ENCODE measurements around the gene MRPL32. TPM values are rescaled to one million over a fixed set of nuclear protein-coding genes. Genes with fewer than 3 reads are reported as not detected.

MRPL32 gene
- total RNA-seq, 1 donor from 2014 or later: 36.4 TPM

DNA sequence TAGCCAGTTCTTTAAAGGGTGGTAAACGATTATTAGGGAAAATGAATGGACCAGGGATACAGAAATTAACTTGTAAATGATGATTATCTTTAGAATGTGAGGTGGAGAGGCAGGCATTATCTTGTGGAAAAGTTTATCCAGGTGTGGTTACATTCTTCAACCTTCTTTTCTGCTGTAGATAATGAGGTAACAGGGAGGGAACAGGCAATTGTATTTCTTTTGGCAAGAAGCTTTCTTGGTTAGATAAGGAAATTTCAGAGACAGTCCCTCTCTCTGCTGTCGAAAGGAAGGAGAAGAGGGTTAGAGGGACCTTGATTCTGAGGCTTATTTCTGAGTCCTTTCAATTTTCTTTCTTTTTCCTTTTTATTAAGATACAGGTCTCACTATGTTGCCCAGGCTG is 32.1 kb downstream of the MRPL32 start:
- DNase-seq (ENCODE audit: low spot score): no peak
- no peak for ATAC-seq

- DNase-seq (ENCODE audit: low spot score): no peak
- no peak for ATAC-seq
Measured at GRCh38 chr7:42964849-42965805, 33.0 kb downstream of the MRPL32 start.

DNA sequence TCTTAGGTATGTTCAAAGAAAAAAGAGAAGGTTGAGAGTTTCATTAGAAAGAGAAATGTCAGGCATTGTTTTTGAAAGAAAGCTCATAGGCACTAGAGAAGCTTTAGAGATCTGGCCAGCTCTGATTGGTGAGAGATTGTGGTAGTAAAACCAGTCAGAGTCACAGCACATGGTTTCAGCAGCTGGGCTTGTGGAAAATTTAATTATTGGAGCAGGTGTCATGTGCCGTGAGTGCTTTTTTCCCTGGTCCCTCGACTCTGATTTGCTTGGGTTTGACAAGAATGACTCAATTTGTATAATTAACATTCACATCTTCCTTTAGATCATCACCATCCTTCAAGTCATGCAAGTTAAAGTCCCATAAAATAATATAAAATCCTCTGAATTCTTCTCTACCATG is 35.2 kb downstream of the MRPL32 start:
- no peak for DNase-seq (ENCODE audit: low spot score)
- ATAC-seq: no peak

DNA sequence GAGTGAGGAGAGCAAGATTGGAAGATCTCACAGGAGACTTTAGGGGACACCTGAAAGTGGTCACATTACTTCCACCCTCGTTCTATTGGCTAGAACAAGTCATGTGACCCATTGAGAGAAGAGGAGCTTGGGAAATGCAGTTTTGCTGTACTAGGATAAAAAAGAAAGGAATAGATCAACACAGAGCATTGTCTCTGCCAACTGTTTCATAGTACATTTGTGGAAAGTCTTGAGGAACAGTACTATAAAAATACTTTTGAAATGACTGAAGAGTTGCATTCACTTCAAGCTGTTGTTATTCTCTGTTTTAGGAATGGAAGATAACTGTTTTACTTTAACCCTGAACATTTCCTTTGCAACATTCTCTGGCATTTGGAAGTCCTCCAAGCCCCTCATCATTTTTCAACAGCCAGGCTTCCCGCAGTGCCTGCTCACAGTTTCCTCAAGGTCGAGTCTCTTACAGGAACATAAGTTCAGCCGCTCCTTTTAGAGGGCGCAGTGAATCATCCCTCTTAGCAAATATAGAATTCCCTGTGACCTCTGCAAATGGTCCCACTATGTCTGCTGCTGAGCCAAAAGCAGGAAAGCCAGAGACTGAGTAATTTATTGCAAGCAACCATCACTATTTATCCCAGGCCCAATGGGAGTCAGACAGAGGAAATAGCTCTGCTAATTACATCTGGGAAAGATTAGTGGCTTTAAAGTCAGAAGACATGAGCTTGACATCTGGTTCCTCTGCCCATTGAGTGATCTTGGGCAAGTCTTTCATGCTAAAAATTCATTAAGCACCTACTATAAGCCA is 40.7 kb downstream of the MRPL32 start:
- peak; percentile 59 for ATAC-seq
- DNase-seq (ENCODE audit: low spot score): no peak

DNA sequence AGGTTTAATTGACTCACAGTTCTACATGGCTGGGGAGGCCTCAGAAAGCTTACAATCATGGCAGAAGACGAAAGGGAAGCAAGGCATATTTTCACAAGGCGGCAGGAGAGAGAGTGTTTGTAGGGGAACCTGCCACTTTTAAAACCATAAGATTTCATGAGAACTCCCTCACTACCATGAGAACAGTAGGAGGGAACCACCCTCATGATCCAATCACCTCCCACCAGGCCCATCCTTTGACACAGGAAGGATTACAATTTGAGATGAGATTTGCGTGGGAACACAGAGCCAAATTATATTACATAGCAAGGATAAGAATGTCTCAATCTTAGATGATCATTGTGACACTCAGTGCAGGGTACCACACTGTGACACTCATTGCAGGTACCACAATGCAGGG is 44.2 kb downstream of the MRPL32 start:
- ATAC-seq (no peak), DNase-seq (ENCODE audit: low spot score) (no peak)

GRCh38 chr7:42978496-42978895 is 46.3 kb downstream of the MRPL32 start:
- no peak for ATAC-seq
- DNase-seq (ENCODE audit: low spot score): no peak

DNA sequence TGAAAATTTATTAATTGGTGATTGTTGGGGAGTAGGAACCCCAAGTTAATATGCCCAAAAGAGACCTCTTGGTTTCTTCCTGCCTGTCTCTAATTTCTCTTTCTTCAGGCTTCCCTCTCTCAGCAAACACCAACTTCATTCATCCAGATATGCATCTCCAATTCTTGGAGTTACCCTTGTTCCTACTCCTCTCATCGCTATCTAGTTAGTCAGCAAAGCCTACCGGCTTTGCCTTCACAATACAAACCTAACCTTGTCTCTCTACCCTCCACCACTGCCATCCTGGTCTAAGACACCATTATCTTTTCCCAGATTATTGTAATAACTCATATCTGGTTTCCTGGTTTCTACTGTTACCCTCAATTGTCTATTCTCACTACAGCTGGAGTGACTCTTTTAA is 47.9 kb downstream of the MRPL32 start:
- ATAC-seq: no peak

DNA sequence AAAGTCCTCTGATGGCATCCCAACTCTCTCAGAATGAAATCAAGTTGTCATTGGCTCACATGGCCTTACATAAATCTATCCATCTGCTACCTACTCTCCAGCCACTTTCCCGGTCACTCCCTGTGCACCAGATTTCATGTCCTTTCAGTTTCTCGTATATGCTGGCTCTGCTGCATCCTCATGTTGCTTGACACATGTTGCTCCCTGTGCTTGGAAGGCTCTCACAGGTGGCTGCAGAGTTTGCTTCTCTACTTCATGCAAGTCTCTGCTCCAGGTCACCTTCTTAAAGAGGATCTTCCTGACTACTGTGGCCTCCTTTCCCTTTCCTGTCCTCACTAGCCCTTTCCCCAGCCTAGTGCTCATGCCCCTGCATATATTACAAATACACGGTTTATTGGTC is 48.3 kb downstream of the MRPL32 start:
- DNase-seq (ENCODE audit: low spot score) (no peak), ATAC-seq (no peak)

More for the DNA sequence above, 47.9 kb downstream of the MRPL32 start:
- no peak for DNase-seq (ENCODE audit: low spot score)

- no peak for ATAC-seq
- DNase-seq (ENCODE audit: low spot score): no peak
Measured at GRCh38 chr7:42981601-42982000, 49.4 kb downstream of the MRPL32 start.

DNA sequence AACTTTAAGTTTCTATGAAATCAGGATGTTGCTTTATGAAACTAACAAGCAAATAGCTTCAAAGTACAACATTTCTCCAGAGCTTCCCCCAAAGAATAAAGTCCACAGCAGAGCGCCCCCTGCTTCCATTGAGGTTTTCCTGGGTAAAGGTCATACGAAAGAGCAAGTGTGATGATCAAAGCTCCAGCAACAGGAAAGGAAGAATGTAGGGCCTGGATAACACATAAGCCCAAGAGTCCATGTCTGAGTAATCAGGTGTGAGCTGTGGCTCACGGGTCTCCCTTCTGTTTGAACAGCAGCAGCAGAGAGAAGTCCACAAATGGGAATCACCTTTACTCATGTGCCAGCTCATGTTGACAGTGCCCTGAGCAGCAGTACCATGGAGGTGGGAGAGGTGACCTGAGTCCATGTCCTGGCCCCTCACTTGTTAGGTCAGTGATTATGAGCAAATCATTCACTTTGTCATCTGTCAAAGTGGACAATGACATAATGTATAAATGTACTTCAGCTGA is 50.5 kb downstream of the MRPL32 start:
- DNase-seq (ENCODE audit: low spot score): no peak
- no peak for ATAC-seq

DNA sequence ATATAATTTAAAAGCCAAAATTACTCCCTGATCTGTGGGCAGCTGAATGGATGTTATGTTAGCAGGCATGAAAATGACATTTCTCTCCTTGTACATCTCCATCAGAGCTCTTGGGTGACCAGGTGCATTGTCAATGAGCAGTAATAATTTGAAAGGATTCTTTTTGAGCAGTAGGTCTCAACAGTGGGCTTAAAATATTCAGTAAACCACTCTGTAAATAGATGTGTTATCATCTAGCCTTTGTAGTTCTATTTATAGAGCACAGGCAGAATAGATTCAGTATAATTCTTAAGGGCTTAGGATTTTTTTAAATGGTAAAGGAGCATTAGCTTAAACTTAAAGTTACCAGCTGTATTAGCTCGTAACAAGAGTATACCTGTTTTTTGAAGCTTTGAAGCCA is 52.0 kb downstream of the MRPL32 start:
- ATAC-seq (no peak), DNase-seq (ENCODE audit: low spot score) (no peak)

DNA sequence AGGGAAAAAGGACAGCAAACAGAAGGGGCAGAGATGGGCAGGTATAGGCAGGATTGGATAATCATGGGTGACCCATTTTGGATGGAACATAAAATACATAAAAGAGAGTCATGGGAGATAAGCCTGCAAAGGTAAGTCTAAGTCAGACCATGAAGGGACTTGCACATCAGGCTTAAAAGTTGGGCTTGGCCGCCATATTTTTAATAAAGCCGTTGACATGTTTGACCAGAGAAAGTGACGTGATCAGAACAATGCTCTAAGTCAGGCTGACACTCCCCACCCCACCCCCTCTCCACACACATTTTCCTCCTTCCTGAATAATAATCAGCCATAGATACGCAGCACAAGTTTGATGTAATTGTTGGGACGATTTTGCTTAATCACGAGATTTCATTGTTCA is 54.0 kb downstream of the MRPL32 start:
- DNase-seq (ENCODE audit: low spot score) (no peak), ATAC-seq (no peak)

- no peak for ATAC-seq
Measured at GRCh38 chr7:42986781-42987248, 54.6 kb downstream of the MRPL32 start.

More at GRCh38 chr7:42986781-42987248, 54.6 kb downstream of the MRPL32 start:
- no peak for DNase-seq (ENCODE audit: low spot score)

Other genes starting within 250 kb of the MRPL32 start
- 3.6 TPM for gene C7orf25, start 20.3 kb upstream of the MRPL32 start, total RNA-seq
- 59.7 TPM for gene PSMA2, start 202 bp upstream of the MRPL32 start, total RNA-seq
- not detected for gene HECW1, start 180.3 kb downstream of the MRPL32 start, total RNA-seq